Stimulated activated CD4-positive, alpha-beta T cell treated with anti-CD3 and anti-CD28 coated beads, Interleukin-1b, Interleukin-23, amount 100 ng/mL, for 1 hour (primary cell): ENCODE data around the gene NUDT10.
"Not testable (repeated sequence)": the region's sequence is repeated elsewhere in the genome, so short reads cannot be mapped to it uniquely, and the experiment has no call there.

ENCODE experiments used
- DNase-seq, 2 donors: peaks; one replicate each; pipeline ENCODE4 v3.0.0-alpha.2; 2020; ENCODE audit warnings: low read depth in 2 of 2

The NUDT10 gene

DNA sequence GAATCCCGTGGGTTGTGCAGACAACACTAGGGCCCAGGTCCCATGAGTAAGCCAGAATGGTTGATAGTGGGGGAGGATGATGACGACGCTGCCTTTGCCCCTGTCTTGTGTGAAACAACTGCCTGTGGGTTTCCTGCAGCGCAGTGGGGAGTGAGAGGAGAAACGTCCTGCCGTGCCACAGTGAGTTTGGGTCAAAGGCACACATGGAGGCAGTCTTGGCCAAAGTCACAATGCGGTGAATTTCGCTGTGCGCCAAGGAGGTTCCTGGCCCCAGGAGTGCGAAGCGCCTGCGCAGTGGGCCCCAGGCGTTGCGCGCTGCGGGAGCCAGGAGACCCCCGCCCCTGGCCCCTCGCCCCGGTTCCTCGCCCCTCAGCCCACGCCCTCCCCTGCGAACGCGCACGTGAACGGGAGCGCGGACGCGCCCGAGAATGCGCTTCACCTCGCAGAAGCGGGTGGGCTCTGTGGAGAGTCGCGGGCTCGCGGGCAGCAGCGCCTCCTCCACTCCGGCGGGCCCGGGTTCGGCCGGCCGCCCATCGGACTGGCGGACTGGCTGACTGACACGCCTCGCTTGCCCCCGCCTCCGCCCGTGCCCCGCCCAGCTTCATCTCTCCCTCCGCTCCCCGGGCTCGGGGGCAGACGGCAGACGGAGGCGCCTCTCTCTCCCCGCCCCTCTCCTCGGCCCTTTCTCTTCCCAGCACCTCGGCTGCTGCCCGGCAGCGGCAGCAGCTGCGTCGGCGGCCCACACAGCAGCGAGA is at the start of gene NUDT10:
Gene NUDT10, plus strand, starts transcription at position 635 of the 755 bp plus-strand sequence. CDS start 144 bp downstream, outside the sequence.
- no peak for DNase-seq

DNA sequence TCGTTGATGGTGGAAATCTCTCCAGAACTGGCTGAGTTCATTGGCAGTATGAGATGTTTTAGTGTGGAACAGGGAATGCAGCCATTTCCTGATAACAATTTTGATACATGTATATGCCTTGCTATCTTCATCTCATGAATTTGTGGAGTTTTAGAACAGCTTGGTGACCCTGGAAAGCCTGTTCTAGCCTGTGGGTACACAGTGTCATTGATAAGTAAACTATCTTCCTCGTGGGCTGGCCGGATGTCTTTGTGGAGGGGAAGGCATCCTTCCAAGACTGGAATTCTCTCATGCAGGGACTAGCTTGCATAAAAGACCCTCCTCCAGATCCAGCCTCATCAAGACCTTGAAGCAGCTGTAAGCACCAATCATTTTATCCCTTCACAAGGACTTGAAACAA is 40.2 kb upstream of the NUDT10 start:
- no peak for DNase-seq

DNA sequence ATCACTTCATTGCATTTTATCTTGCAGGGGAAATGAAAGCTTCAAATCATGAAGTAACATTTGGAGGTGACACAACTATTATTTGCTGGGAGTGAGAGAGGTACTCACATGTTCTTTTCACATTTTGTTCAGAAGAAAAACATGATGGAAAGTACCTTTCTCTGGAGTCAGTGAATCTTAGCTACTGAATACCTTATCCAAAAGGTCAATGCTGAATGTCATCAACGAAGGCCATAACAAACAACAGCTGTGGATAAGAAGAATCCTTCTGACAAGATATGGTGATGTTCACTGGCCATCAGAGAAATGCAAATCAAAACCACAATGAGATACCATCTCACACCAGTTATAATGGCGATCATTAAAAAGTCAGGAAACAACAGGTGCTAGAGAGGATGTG is 36.5 kb upstream of the NUDT10 start:
- DNase-seq = no peak

DNA sequence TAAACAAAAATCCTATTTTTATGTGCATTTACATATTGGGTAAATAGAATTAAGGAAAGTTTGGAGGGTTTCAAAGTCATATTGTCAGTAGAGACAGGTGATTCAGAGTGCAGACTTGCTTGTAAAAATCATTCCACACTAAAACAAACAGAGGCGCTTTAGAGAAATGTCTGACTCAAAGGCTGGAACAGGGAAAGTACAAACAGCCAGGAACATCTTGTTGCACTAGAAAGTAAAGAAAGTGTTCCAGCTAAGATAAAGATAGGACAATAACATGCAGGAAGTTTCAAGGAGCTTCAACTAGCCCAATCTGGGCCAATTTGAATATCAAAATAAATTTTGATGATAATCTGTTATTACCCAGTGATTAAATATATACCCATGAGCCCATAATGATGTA is 16.4 kb upstream of the NUDT10 start:
- no peak for DNase-seq

DNA sequence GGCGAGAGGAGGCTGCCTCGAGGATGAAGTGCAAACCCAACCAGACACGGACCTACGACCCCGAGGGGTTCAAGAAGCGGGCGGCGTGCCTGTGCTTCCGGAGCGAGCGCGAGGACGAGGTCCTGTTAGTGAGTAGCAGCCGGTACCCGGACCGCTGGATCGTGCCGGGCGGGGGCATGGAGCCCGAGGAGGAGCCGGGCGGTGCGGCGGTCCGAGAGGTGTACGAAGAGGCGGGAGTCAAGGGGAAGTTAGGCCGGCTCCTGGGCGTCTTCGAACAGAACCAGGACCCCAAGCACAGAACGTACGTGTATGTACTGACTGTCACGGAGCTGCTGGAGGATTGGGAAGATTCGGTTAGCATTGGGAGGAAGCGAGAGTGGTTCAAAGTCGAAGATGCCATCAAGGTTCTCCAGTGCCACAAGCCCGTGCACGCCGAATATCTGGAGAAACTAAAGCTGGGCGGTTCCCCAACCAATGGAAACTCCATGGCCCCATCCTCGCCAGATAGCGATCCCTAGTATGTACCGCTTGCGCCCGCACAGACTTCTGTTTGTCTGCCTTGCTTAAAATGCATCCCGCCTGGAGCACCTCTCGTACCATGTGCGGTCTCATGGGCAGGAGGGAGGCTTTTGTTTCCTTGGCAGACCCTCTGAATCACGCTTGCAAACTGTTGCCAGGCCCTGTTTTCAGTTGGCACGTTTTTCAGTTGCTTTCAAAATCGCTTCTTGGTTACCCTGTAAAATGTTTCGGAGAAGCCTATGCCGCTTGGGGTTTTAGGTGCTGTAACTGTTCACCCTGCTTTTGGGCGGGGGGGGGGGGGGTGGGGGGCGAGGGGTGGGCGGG is 542 bp downstream of the NUDT10 start:
- not testable (repeated sequence) for DNase-seq

DNA sequence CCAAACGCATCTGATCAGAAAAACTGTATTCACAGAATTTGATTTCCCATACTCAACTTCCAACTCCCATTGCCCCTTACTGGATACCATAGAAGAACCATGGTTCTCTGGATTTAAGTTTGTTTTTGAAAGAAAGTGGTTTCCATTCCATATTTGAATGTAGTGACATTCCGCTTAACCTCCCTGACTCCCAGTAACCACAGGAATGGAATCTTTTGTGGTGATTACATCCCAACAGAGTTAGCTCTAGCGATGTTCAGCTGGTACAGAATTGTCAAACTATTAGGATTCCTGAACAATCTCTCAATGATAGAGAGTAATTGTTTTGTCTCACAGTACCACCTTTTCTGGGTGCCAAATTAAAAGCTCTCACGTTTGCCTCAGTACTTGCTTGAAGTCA is 1.7 kb downstream of the NUDT10 start:
- DNase-seq = no peak

DNA sequence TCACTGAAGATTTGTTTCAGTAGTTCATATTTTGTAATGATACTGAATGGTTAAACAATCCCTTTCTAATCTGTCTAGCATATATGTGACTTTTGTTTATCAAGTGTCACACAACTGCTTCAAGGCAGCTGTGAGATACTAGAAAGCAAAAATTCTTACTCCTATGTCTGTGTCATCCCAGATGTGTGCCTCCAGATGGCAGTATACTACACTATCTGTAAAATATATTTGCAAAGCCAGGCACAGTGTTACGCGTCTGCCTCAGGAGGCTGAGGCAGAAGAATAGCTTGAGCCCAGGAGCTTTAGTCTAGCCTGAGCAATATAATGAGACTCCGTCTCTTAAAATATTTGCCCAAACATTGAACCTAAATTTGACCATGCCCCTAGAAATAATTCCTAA is 4.0 kb downstream of the NUDT10 start:
- DNase-seq = no peak

DNA sequence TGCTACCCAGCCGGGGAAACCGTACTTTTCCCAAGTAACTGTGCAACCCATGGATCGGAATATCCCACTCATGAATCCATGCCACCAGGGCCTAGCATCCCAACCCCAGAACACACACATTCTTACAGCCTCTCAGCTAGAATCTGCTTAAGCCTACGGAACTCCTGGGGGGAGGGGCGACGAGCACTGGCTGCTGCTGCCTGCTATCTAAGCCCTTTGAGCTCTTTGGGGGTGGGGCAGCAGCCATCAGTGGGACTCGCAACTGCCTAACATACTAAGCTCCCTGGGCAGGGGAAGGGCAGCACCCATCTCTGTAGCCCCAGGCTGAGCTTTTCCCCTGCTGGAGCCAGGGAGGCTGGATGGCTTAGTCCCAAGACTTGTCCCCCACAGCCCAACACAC is 28.6 kb downstream of the NUDT10 start:
- no peak for DNase-seq

DNA sequence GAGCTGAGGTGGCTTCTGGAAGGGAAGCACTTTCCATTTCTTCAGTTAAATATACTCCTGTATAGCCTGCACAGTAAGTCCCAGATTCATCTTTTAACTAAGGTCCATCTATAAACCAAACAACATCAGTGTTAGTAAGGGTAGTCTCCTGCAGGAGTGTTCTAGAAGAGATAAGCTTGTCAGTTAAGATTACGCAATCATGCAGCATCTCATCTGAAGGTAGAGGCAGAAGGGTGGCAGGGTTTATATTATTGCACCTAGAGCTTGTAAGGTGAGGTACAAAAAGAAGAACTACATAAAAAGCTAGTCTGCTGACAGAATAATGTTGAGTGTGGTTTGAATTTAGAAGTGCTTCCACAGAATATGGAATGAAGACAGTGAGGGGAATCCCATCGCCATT is 44.0 kb downstream of the NUDT10 start:
- no peak for DNase-seq
